GM13976 (cell line): ENCODE measurements around the gene MCUB.

Source experiments
- DNase-seq: peaks from one replicate; pipeline ENCODE4 v3.0.0; 2012; ENCODE audit warnings: low spot score
- CTCF ChIP-seq: IDR thresholded peaks from 2 replicates; pipeline ENCODE4 v1.5.1; 2012; ENCODE audit warnings: borderline replicate concordance, mild to moderate bottlenecking; ENCODE audit not compliant: insufficient read depth; ENCODE audit errors: extremely low read depth, missing control alignments, control extremely low read depth
- in situ Hi-C: fragments of 300-500 bp; cut with MboI; formaldehyde crosslinking; loops from one replicate; pipeline ENCODE4 v1.12.0; 2022; ENCODE audit warnings: low sequenced_read_pairs, mixed read lengths, inconsistent platforms; ENCODE audit not compliant: unreplicated experiment

MCUB gene

GRCh38 chr4:109701566-109702410 is 141.7 kb downstream of the MCUB start:
- DNase-seq = peak; percentile 30
- no peak for TF ChIP-seq CTCF
- in situ Hi-C loops = no loop called here

DNA sequence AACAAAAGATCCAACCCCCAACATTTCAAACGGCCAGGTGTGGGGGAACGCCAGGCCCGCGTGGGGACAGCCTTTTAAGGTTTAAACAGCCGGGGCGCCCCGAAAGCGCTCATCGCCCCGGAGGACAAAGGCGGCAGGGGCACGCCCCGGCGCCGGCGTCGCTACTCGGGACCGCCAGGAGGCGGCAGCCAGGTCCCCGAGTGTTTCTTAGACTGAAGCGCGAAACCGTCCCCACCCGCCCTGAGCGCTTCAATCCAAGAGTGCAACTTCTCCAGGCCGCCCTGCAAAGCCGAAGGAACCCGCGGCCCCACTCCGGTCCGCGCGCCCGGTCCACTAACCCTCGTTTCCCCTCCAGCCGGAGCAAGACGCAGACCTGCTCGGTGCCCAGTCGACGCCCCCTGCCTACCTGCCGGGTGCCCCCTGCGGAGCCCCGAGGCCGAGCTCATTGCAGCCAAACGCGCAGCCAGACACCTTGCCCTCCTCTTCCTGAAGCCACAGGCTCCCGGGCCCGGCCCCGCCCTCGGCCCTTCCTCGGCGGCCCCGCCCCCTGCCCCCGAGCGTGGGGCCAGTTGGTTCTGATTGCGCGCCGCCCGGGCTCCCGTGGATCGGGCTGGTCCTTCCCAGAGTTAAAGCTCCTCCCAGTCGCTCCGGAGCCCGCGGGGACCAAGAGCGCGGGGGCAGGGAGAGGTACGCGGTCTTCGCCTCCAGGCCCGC is 143.1 kb downstream of the MCUB start, which contains the start of gene CASP6:
CASP6 (minus strand) TSS at position 496 of the 714 bp plus-strand sequence; CDS start at position 446, 50 bp downstream.
- in situ Hi-C loops = no loop called here
- DNase-seq = peak; percentile 87
- peak; percentile 68 for TF ChIP-seq CTCF

DNA sequence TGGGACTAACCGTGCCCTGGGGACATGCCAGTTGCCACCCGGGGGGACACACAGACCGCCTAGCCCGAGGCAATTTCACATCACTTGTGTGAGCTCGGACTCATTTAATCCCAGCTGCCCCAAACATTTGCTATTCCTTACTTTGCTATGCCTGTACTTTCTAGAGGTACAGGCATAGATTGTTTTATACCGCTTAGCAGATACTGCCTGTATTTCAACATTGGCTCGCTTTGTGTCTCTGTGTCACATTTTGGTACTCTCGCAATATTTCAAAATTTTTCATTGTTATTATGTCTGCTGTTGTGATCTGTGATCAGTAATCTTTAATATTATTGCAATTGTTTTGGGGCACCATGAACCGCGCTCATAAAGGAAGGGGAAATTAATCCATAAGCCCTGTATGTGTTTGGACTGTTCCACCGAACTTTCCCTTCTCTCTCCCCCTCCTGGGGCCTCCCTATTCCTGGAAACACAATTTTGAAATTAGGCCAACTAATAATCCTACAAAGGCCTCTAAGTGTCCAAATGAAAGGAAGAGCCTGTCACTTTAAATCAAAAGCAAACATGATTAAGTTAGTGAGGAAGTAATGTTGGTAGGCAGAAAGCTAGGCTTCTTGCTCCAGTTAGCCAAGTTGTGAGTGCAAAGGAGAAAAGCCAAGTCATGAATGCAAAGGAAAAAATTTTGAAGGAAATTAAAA is 143.8 kb downstream of the MCUB start:
- in situ Hi-C loops = no loop called here
- no peak for TF ChIP-seq CTCF
- no peak for DNase-seq

DNA sequence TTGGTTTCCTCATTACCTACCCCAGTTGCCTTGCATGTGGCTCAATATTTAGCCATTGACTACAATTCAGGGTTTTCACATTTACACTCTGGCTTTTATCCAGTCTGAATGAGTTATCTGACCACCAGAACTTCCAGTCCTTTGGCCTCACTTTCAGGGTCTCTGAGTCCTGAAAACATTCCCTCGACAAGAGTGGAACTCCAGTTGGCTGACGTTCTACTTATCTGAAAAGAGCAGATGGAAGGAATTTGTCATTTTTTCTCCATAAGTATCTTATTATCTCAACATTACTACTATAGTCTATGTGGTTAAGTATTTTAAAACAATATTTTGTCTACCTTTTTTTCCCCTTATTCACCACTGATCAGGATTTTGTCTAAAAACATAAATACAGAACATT is 148.4 kb downstream of the MCUB start:
- in situ Hi-C loops = no loop called here
- TF ChIP-seq CTCF = no peak
- DNase-seq = no peak

DNA sequence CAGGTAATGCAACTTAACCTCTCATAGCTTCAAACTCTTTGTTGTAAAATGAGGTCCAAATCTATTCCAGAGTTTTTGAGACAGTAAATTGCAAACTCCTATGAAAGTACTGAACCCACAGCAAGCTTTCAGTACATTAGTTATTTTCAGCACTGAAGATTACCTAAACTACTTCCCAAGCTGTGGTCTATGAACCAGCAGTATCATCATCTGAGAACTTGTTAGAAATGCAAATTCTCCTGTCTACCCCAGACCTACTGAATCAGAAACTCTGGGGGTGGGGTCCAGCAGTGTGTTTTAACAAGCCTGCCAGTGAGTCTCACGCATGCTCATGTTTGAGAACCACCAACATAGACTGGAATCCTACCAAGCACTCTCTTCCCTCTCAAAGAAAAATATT is 148.9 kb downstream of the MCUB start:
- in situ Hi-C loops = no loop called here
- DNase-seq = peak; percentile 39
- TF ChIP-seq CTCF = no peak

DNA sequence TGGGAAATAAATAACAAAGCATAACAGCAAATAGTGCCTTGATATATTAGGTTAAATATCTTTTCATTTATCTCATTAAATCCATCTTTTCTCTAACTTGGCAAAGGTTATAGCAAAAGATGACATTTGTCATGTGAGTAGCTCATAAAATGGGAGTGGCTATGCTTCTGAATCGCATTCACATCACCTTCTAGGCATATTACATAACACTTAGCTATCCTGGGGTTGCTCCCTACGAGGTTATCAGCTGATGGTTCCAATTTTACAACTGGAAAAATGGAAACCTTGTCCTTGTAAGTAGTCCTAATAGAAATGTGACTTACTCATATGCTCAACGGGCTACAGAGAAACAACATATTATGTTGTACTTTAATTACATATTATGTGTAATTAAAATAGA is 153.5 kb downstream of the MCUB start:
- TF ChIP-seq CTCF = no peak
- in situ Hi-C loops = no loop called here

More for the DNA sequence above, 153.5 kb downstream of the MCUB start:
- no peak for DNase-seq
